ENCODE results near the gene FRMD7. TPM values are rescaled to one million over a fixed set of nuclear protein-coding genes. Genes with fewer than 3 reads are reported as not detected.

Gene FRMD7
- total and polyA plus RNA-seq, 2 experiments from 2014 or later: not detected

DNA sequence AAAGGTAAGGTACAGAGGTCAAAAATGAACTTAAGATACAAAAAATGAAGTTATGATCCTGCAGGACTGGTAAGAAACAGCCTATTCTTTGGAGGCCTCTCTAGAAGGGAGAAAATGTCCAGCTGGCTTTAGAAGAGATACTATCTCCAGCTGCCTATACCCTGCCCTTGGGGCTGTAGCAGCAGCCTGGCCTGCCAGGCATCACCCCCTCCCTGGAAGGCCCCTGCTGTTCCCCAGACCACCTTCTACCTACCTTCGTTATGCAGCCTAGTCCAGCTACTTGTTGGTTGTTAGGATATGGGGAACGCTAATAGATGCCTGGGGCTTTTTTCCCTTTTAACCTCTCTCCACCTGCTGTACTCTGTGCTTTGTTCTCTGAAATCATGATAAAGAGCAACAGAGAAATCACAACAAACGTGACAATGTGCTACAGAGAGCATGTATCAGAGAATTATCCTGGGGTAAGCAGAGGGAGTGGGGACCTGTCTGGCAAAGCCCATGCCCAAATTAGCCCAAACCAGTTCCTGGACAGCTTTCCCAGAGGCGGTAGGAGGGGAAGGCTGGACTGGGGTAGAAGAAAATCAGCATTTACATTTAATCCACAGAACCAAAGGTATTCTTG lies 34.5 kb downstream of the FRMD7 start:
- H3K36me3 ChIP-seq: no peaks in the 10 kb centered on the region
- TF ChIP-seq, protein P1, sequence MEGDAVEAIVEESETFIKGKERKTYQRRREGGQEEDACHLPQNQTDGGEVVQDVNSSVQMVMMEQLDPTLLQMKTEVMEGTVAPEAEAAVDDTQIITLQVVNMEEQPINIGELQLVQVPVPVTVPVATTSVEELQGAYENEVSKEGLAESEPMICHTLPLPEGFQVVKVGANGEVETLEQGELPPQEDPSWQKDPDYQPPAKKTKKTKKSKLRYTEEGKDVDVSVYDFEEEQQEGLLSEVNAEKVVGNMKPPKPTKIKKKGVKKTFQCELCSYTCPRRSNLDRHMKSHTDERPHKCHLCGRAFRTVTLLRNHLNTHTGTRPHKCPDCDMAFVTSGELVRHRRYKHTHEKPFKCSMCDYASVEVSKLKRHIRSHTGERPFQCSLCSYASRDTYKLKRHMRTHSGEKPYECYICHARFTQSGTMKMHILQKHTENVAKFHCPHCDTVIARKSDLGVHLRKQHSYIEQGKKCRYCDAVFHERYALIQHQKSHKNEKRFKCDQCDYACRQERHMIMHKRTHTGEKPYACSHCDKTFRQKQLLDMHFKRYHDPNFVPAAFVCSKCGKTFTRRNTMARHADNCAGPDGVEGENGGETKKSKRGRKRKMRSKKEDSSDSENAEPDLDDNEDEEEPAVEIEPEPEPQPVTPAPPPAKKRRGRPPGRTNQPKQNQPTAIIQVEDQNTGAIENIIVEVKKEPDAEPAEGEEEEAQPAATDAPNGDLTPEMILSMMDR (IDR thresholded peaks at IDR 0.05; ENCODE audit: low read depth, low read length): no peak
- no peaks in the 10 kb centered on the region for H3K4me1 ChIP-seq (ENCODE audit: low read depth)
- no peak overlapping the region for H3K4me3 ChIP-seq
- no peak overlapping the region for H3K27ac ChIP-seq
- no peaks in the 10 kb centered on the region for H3K27me3 ChIP-seq
- no peaks in the 10 kb centered on the region for H3K9me3 ChIP-seq (ENCODE audit: low read depth)
- no peak for DNase-seq (ENCODE audit: low read depth in 1 of 2, low spot score in 1 of 2)

DNA sequence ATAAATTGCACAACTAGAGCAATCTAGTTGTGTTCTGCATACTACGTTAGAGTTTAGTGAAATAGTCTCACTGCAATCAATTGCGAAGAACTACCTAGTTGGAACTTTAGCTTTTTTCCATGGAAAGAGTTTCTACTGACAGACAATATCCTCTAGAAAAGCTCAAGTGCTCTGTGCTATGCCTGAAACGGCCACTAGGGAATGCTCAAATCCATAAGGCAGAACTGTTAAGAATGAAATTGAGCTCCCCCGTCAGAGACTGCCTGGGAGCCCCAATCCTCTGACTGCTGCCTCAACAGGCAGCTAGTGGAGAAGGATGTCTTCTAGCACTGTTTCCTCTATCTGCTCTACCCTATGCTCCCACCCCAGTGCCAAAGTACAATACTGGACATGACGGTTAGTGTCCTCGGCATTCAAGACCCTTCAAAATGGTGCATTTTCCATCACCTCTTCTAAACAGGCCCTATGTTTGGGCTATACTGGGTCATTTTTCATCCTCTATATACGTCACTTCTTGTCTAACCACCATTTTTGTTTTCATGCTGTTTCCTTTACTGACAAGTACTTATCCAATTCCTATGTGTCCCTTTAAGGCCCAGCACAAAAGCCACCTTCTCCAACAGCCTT lies 35.3 kb downstream of the FRMD7 start:
- TF ChIP-seq, protein P1 (IDR thresholded peaks at IDR 0.05; ENCODE audit: low read depth, low read length): peak; percentile 78
- Histone ChIP-seq H3K36me3 (no peaks in the 10 kb centered on the region), H3K27me3 (no peaks in the 10 kb centered on the region), H3K27ac (no peak overlapping the region), H3K4me1 (ENCODE audit: low read depth) (no peaks in the 10 kb centered on the region), H3K9me3 (ENCODE audit: low read depth) (no peaks in the 10 kb centered on the region), H3K4me3 (no peak overlapping the region)
- DNase-seq (ENCODE audit: low read depth in 1 of 2, low spot score in 1 of 2): peak; percentile 77 to 86

DNA sequence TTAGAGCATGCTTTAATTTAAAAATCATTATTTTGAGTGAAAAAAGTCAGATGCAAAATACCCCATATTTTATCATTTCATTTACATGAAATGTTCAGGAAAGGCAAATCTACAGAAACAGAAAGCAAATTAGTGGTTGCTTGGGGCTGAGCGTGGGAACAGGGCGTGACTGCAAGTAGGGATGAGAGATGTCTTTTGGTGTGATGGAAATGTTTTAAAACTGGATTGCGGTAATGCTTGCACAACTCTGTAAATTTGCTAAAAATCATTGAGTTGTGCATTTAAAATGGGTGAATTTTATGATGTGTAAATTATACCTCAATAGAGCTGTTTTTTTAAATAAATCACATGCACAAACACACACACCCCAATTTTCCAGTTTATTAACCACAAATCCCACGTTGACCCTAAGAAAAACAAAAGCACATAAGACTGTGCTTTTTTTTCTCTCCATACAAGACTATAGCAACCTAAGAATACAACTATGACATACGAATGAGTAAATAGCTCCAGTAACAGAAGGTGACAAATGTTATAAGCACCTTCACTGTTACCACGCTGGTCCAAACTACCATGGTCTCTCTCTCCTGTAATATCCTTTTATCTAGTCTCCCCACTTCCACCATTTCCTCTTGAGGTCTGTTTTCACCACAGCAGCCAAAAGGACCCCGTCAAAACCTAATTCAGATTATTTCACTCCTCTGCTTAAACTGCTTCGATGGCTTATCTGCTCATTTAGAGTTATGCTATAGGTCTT lies 37.2 kb downstream of the FRMD7 start:
- TF ChIP-seq, protein P1 (IDR thresholded peaks at IDR 0.05; ENCODE audit: low read depth, low read length): no peak

GRCh38 chrX:132088864-132089263 lies 39.0 kb downstream of the FRMD7 start:
- no peaks in the 10 kb centered on the region for H3K4me1 ChIP-seq (ENCODE audit: low read depth)
- H3K4me3 ChIP-seq: no peak overlapping the region
- TF ChIP-seq, protein P1 (IDR thresholded peaks at IDR 0.05; ENCODE audit: low read depth, low read length): no peak
- no peak overlapping the region for H3K27ac ChIP-seq
- no peaks in the 10 kb centered on the region for H3K9me3 ChIP-seq (ENCODE audit: low read depth)
- H3K27me3 ChIP-seq: peaks cover 6% of the 10 kb centered on the region
- no peak for DNase-seq (ENCODE audit: low read depth in 1 of 2, low spot score in 1 of 2)
- H3K36me3 ChIP-seq: no peaks in the 10 kb centered on the region

More for the DNA sequence above, 37.2 kb downstream of the FRMD7 start:
- Histone ChIP-seq H3K27ac (no peak overlapping the region), H3K4me3 (no peak overlapping the region), H3K27me3 (no peaks in the 10 kb centered on the region), H3K36me3 (no peaks in the 10 kb centered on the region), H3K4me1 (ENCODE audit: low read depth) (no peaks in the 10 kb centered on the region), H3K9me3 (ENCODE audit: low read depth) (no peaks in the 10 kb centered on the region)
- DNase-seq (ENCODE audit: low read depth in 1 of 2, low spot score in 1 of 2): no peak

GRCh38 chrX:132086672-132087071 lies 41.1 kb downstream of the FRMD7 start:
- H3K9me3 ChIP-seq (ENCODE audit: low read depth): no peaks in the 10 kb centered on the region
- no peaks in the 10 kb centered on the region for H3K36me3 ChIP-seq
- H3K27ac ChIP-seq: no peak overlapping the region
- DNase-seq (ENCODE audit: low read depth in 1 of 2, low spot score in 1 of 2): peak in 1 of 2 donors; percentile 18
- peaks cover 6% of the 10 kb centered on the region for H3K27me3 ChIP-seq
- no peak overlapping the region for H3K4me3 ChIP-seq
- TF ChIP-seq, protein P1 (IDR thresholded peaks at IDR 0.05; ENCODE audit: low read depth, low read length): no peak
- H3K4me1 ChIP-seq (ENCODE audit: low read depth): no peaks in the 10 kb centered on the region

Measured in cardiac muscle cell (in vitro differentiated cells and primary cell).